Mesothelial cell of epicardium (in vitro differentiated cells): ENCODE measurements around the gene NME4. TPM values are rescaled to one million over a fixed set of nuclear protein-coding genes. Genes with fewer than 3 reads are reported as not detected.

Source experiments
- DNase-seq, 2 experiments: peaks; one replicate each; pipeline ENCODE4 v3.0.0; 2021; ENCODE audit warnings: low spot score in 2 of 2; ENCODE audit not compliant: unreplicated experiment in 2 of 2
- H3K27ac Mint-ChIP-seq: 2 replicates; pipeline ENCODE4 v1.8.0; 2021; ENCODE audit warnings: mixed read lengths
- H3K27me3 Mint-ChIP-seq: 2 replicates; pipeline ENCODE4 v1.8.0; 2021; ENCODE audit warnings: low read depth, mixed read lengths
- H3K36me3 Mint-ChIP-seq: 2 replicates; pipeline ENCODE4 v1.8.0; 2021; ENCODE audit warnings: mixed read lengths
- H3K4me1 Mint-ChIP-seq: 2 replicates; pipeline ENCODE4 v1.8.0; 2021; ENCODE audit warnings: mixed read lengths
- H3K4me3 Mint-ChIP-seq: 2 replicates; pipeline ENCODE4 v1.8.0; 2021; ENCODE audit warnings: mild to moderate bottlenecking, moderate library complexity, mixed read lengths
- H3K9me3 Mint-ChIP-seq: 2 replicates; pipeline ENCODE4 v1.8.0; 2021; ENCODE audit warnings: mixed read lengths
- total RNA-seq: library from RNA; stranded (reverse); gene quantifications from 3 replicates; pipeline ENCODE4 v1.2.1, GENCODE V29; 2021
- TF ChIP-seq, protein P1 (sequence below): fragments of 200-600 bp; sonication (generic); IDR thresholded peaks from one replicate; pipeline ENCODE4 v1.5.0; 2021; ENCODE audit warnings: antibody characterized with exemption; ENCODE audit not compliant: unreplicated experiment

The NME4 gene
- total RNA-seq, 1 donor from 2014 or later, result 252 TPM

GRCh38 chr16:444027-444426 lies 47.0 kb downstream of the NME4 start:
- peaks cover 2% of the 10 kb centered on the region for H3K36me3 Mint-ChIP-seq
- DNase-seq, result no peak
- H3K27me3 Mint-ChIP-seq, result no peaks in the 10 kb centered on the region
- no peaks in the 10 kb centered on the region for H3K4me1 Mint-ChIP-seq
- no peak overlapping the region for H3K4me3 Mint-ChIP-seq
- no peaks in the 10 kb centered on the region for H3K9me3 Mint-ChIP-seq
- TF ChIP-seq, protein P1, sequence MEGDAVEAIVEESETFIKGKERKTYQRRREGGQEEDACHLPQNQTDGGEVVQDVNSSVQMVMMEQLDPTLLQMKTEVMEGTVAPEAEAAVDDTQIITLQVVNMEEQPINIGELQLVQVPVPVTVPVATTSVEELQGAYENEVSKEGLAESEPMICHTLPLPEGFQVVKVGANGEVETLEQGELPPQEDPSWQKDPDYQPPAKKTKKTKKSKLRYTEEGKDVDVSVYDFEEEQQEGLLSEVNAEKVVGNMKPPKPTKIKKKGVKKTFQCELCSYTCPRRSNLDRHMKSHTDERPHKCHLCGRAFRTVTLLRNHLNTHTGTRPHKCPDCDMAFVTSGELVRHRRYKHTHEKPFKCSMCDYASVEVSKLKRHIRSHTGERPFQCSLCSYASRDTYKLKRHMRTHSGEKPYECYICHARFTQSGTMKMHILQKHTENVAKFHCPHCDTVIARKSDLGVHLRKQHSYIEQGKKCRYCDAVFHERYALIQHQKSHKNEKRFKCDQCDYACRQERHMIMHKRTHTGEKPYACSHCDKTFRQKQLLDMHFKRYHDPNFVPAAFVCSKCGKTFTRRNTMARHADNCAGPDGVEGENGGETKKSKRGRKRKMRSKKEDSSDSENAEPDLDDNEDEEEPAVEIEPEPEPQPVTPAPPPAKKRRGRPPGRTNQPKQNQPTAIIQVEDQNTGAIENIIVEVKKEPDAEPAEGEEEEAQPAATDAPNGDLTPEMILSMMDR, result no peak
- H3K27ac Mint-ChIP-seq, result no peak overlapping the region

DNA sequence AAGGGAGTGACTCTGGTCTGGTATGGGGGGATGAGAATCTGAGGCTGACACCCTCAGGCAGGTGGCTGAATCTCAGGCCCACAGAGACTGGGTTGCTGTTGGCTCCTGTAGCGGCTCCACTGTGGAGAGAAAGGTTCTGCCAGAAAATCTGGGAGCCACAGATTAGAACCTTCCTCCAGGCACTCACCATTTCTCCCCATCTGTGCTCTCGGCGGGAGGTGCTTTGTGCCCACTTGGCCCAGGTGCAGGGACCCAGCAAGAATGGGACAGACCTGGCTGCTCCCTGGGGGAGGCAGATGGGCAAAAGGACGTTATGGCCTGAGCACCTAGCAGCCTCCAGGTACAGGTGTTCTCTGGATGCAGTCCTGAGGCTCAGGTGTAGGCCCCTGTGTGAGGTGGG lies 48.6 kb downstream of the NME4 start:
- Mint-ChIP-seq H3K4me3 (no peak overlapping the region), H3K9me3 (no peaks in the 10 kb centered on the region), H3K27me3 (no peaks in the 10 kb centered on the region), H3K27ac (no peak overlapping the region), H3K36me3 (no peaks in the 10 kb centered on the region), H3K4me1 (peaks cover 3% of the 10 kb centered on the region)
- DNase-seq, result no peak
- TF ChIP-seq, protein P1, result no peak

Other genes starting within 250 kb of the NME4 start
- not detected in 3 replicates for gene HBZ, start 244.6 kb upstream of the NME4 start, total RNA-seq
- not detected in 3 replicates for gene HBM, start 231.2 kb upstream of the NME4 start, total RNA-seq
- not detected in 3 replicates for gene HBA2, start 224.3 kb upstream of the NME4 start, total RNA-seq
- gene HBA1, start 220.5 kb upstream of the NME4 start, total RNA-seq, result not detected in 3 replicates
- 0.60 to 1.1 TPM (median 0.91 TPM) in 3 replicates for gene HBQ1, start 216.7 kb upstream of the NME4 start, total RNA-seq
- 191 to 203 TPM (median 193 TPM) in 3 replicates for gene LUC7L, start 167.8 kb upstream of the NME4 start, total RNA-seq
- 133 to 137 TPM (median 137 TPM) in 3 replicates for gene FAM234A, start 162.4 kb upstream of the NME4 start, total RNA-seq
- 3.4 to 4.0 TPM (median 3.5 TPM) in 3 replicates for gene RGS11, start 121.3 kb upstream of the NME4 start, total RNA-seq
- gene ARHGDIG, start 116.6 kb upstream of the NME4 start, total RNA-seq, result 3.6 to 4.8 TPM (median 4.7 TPM) in 3 replicates
- 2.1 to 3.3 TPM (median 2.7 TPM) in 3 replicates for gene PDIA2, start 114.0 kb upstream of the NME4 start, total RNA-seq
- 31.1 to 34.0 TPM (median 33.2 TPM) in 3 replicates for gene AXIN1, start 44.5 kb upstream of the NME4 start, total RNA-seq
- gene MRPL28, start 26.7 kb upstream of the NME4 start, total RNA-seq, result 75.3 to 75.9 TPM (median 75.9 TPM) in 3 replicates
- 48.6 to 51.4 TPM (median 49.0 TPM) in 3 replicates for gene PGAP6, start 15.2 kb upstream of the NME4 start, total RNA-seq
- gene DECR2, start 4.7 kb downstream of the NME4 start, total RNA-seq, result 29.3 to 35.4 TPM (median 31.2 TPM) in 3 replicates
- gene RAB11FIP3, start 28.4 kb downstream of the NME4 start, total RNA-seq, result 53.9 to 68.8 TPM (median 59.7 TPM) in 3 replicates
- 48.2 to 49.1 TPM (median 48.7 TPM) in 3 replicates for gene CAPN15, start 130.5 kb downstream of the NME4 start, total RNA-seq
- gene PRR35, start 163.2 kb downstream of the NME4 start, total RNA-seq, result 0.25 TPM in 1 of 3 replicates, not detected in the others
- gene NHLRC4, start 169.8 kb downstream of the NME4 start, total RNA-seq, result 2.3 to 3.0 TPM (median 2.7 TPM) in 3 replicates
- gene PIGQ, start 172.8 kb downstream of the NME4 start, total RNA-seq, result 78.5 to 86.7 TPM (median 84.8 TPM) in 3 replicates
- 23.2 to 26.2 TPM (median 25.5 TPM) in 3 replicates for gene RAB40C, start 192.9 kb downstream of the NME4 start, total RNA-seq
- gene WFIKKN1, start 233.8 kb downstream of the NME4 start, total RNA-seq, result 0.47 to 0.94 TPM (median 0.84 TPM) in 3 replicates
- 72.1 to 74.0 TPM (median 73.2 TPM) in 3 replicates for gene METTL26, start 239.1 kb downstream of the NME4 start, total RNA-seq
- gene MCRIP2, start 244.6 kb downstream of the NME4 start, total RNA-seq, result 20.5 to 24.6 TPM (median 21.7 TPM) in 3 replicates